Left ventricle myocardium superior (tissue), 1 donor: ENCODE measurements around the gene PACS1. TPM values are rescaled to one million over a fixed set of nuclear protein-coding genes. Genes with fewer than 3 reads are reported as not detected.

ENCODE experiments used
- ATAC-seq: fragments of 200-7000 bp; cut with Tn5 transposase; one replicate; pipeline ENCODE4 v1.9.1; 2020; ENCODE audit warnings: mild to moderate bottlenecking, moderate library complexity
- DNase-seq: peaks from one replicate; pipeline ENCODE4 v3.0.0-alpha.2; 2020
- intact Hi-C: fragments of 100-400 bp; cut with micrococcal nuclease; formaldehyde crosslinking; loops from one replicate; pipeline ENCODE4 v1.11.0; 2022
- total RNA-seq: library from RNA; stranded (reverse); fragmentation: NEBNext Ultra II Directional; extraction: Animal tissue kit (Norgen Biotek cat#: 25700); gene quantifications from one replicate; pipeline ENCODE4 v1.2.1, GENCODE V29; 2021
- donor health status: DM: no; HTN: yes; CAD: no; lungs with severe emphysema.

PACS1 gene
- total RNA-seq, 1 donor from 2014 or later, result 59.0 TPM

DNA sequence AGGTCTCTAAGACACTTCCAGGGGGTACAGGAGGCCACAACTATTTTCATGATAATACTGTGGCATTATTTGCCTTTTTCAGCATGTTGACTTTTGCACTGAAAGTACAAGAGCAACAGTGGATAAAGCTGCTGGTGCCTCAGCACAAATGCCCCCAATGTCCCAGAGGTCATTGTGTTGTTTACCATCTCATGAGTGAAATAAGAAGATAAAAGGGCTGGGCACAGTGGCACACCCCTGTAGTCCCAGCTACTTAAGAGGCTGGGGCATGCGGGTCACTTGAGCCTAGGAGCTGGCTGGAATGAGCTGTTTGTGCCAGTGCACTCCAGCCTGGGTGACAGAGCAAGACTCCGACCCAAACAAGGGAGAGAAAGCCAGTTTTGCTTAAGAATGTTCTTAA lies 125.8 kb downstream of the PACS1 start:
- DNase-seq (no peak), ATAC-seq (peak; percentile 28)
- intact Hi-C loops, result no loop called here

- DNase-seq, result no peak
- ATAC-seq, result no peak
- intact Hi-C loops, result no loop called here
Measured at GRCh38 chr11:66203847-66204246, 133.8 kb downstream of the PACS1 start.

- DNase-seq (no peak), ATAC-seq (no peak)
- intact Hi-C loops, result no loop called here
Measured at GRCh38 chr11:66204412-66204811, 134.3 kb downstream of the PACS1 start.

GRCh38 chr11:66207816-66208215 lies 137.7 kb downstream of the PACS1 start:
- no peak for ATAC-seq

GRCh38 chr11:66211100-66211499 lies 141.0 kb downstream of the PACS1 start:
- DNase-seq (no peak), ATAC-seq (no peak)
- intact Hi-C loops, result no loop called here

More at GRCh38 chr11:66207816-66208215, 137.7 kb downstream of the PACS1 start:
- intact Hi-C loops, result no loop called here
- no peak for DNase-seq

GRCh38 chr11:66216911-66217310 lies 146.8 kb downstream of the PACS1 start:
- DNase-seq (no peak), ATAC-seq (no peak)
- intact Hi-C loops, result no loop called here

DNA sequence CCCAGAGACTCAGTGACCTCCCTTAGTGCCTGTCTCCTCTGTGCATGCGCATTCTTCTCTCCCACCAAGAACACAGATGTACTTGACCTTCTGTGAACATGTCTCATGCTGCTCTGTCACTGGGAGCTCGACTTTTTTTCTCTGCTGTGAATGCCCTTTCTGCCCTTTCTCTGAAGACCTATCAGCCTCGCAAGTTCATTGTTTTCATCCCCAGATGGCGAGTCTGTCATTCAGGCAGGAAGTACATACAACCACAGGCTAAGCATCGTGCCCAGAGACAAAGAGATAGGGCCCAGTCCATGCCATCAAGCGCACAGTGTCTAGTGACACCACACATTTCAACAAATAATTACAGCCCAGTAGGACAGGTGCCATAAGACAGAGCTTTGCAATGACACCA lies 148.0 kb downstream of the PACS1 start:
- DNase-seq (no peak), ATAC-seq (no peak)
- intact Hi-C loops, result no loop called here

GRCh38 chr11:66218846-66219620 lies 149.0 kb downstream of the PACS1 start:
- no peak for DNase-seq
- ATAC-seq, result no peak
- intact Hi-C loops, result no loop called here

DNA sequence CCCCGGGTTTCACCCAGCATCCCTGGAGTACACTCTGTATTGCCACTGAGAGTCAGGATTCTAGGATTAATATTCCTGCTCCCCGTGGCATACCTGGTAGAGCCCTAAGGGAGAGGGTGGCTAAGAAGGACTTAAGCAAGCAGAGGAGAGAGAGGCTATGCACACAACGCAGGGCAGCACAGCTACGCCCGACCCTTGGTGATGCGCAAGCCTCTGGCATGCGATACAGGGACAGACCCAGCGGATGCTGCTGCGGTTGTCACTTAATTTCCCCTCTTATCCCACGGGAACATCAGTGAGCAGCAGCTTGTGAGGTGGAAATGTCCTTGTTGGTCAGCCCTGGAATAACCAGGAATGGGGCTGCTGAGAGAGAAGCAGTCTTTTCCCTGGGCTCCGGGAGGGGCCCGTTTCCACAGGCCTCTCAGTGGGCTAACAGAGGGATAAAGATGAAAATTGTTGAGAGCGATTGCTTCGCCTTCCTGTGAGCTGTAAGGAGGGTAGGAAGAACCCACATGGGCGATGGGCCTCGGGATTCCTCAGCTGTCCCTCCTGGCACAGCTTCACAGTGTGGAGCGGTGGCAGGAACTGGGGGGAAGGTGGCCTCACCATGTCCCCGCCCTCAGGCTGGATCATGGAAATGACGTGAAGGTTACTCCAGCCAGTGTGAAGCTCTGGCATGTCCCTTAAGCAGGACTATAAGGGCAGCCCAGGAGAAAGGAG lies 149.9 kb downstream of the PACS1 start:
- DNase-seq, result no peak
- ATAC-seq, result no peak
- intact Hi-C loops, result no loop called here

- intact Hi-C loops, result no loop called here
- ATAC-seq, result no peak
Measured at GRCh38 chr11:66220566-66220935, 150.5 kb downstream of the PACS1 start.

GRCh38 chr11:66221012-66221411 lies 150.9 kb downstream of the PACS1 start:
- intact Hi-C loops, result no loop called here
- no peak for ATAC-seq
- DNase-seq, result no peak

More at GRCh38 chr11:66220566-66220935, 150.5 kb downstream of the PACS1 start:
- no peak for DNase-seq

DNA sequence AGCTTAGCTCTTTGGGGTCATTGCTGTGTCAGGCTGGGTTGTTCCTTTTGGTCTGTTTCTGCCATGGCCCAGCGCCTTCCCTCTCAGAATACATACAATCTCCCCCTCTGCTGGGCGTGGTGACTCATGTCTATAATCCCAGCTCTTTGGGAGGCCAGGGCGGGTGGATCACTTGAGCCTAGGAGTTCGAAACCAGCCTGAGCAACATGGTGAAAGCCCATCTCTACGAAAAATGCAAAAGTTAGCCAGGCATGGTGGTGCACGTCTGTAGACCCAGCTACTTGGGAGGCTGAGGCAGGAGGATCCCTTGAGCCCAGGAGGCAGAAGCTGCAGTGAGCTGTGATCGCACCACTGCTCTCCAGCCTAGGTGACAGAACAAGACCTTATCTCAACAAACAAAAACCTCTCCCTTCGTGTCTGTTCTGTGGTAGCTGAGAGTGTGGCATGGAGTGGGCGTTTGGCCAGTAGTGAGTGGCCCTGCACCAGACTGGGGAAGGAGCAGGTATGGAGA lies 151.7 kb downstream of the PACS1 start:
- DNase-seq (no peak), ATAC-seq (peak; percentile 4)
- intact Hi-C loops, result no loop called here

DNA sequence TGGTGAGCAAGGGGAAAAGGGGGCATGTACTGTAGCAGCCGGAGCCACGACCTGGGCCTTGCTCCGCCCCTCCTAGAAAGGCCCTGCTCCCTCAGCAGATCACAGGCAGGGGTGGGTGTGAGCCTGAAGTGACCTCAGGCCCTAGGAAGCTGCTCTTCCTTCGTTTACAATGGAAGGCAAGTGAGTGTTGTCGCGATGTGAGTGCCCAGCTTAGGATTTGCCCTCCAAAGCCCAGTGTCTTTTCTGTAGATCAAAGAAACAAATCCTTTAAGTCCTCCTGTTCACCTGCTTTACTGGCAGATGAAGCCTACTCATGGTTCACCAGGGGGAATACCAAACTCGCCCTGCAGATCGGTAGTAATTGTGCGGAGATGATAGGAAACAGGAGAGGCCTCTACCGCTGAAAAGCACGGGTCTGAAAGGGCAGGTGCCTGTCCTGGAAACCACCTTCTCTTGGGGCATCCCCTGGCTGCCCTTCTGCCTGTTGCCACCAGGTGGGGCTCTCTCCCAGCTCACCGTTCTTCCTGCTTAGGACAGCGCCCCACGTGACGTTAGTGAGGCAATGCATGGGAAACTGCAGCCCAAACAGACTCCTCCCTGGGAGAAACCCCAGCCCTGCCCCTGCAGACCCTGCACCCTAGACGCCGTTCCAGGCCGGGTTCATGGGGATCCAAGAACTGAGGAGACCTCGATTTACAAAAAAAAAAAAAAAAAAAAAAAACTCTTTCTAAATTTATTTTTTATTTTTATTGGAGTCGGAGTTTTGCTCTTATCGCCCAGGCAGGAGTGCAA lies 152.5 kb downstream of the PACS1 start:
- intact Hi-C loops, result no loop called here
- DNase-seq (peak; percentile 90), ATAC-seq (peak; percentile 88)

DNA sequence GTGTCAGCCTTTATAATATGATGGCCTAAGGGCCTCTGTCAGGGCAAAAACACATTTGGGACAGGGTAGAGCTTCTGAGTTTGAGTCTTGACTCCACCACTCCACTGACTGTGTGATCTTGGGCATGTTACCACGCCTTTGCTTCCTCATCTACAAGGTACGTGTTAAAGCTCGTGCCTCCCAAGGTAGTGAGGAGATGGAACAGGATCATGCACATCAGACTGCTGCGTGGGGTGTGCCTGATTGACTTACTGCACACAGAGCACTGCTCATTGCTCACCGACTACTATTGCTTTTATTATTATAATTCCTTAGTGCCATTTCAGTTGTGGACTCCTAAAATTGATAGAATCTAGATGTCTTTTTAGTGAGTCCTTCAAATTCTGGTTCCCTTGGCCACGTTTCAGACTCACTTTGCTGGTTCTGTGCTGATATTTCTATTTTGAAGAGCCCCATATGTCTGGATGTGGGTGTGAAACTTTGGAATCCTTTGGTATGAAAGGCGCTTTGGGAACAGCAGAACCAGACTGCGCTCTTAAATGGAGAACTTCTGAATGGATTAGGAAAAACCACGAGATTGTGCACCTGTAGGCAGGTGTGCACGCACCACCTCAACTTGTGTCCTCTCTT lies 154.3 kb downstream of the PACS1 start:
- DNase-seq (no peak), ATAC-seq (no peak)
- intact Hi-C loops, result no loop called here

DNA sequence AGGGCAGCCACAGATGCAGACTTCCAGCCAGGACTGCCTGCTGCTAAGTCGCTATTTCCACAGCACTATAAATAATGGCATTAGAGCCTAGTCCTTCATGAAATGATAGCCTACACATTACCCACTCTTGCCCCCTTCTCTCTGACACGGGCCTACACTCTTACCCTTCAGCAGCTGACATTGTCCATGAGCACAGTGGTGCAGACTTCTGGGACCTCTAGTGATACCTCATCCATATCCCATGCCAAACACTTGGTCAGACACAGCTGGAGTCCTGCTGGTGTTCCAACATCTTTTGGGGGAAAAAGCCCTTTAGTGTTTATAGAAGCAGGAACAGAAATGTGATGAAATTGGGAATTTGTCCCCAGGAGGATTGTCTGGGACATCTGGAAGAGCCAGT lies 155.0 kb downstream of the PACS1 start:
- intact Hi-C loops, result no loop called here
- no peak for DNase-seq

GRCh38 chr11:66226101-66226500 lies 156.0 kb downstream of the PACS1 start:
- DNase-seq, result no peak

More for the DNA sequence above, 155.0 kb downstream of the PACS1 start:
- ATAC-seq, result peak; percentile 62

GRCh38 chr11:66227700-66228099 lies 157.6 kb downstream of the PACS1 start:
- no peak for ATAC-seq

More at GRCh38 chr11:66226101-66226500, 156.0 kb downstream of the PACS1 start:
- intact Hi-C loops, result no loop called here
- no peak for ATAC-seq

GRCh38 chr11:66228521-66228920 lies 158.4 kb downstream of the PACS1 start:
- intact Hi-C loops, result no loop called here
- ATAC-seq, result no peak
- DNase-seq, result no peak

More at GRCh38 chr11:66227700-66228099, 157.6 kb downstream of the PACS1 start:
- no peak for DNase-seq
- intact Hi-C loops, result no loop called here

DNA sequence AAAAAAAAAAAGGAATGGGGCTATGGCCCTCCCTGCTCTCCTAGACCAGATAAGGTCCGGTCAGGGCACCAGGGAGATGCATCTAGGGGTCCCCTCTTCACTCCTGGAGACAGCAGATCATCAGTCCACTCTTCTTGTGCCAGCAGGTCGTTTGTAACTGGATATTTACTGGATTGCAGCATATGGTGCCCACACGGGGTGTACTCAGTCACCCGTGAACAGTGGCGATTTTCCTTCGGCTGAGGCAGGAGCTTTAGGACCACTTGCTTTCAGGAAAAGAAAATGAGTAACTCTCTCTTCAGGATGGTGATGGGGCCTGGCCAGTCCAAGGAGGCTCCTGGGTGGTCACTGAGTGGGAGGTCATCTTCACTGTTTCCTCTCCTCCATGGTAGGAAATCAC lies 160.1 kb downstream of the PACS1 start:
- intact Hi-C loops, result no loop called here
- DNase-seq, result no peak
- ATAC-seq, result no peak
